PC-3 (cell line): ENCODE results near the gene BOLA1.
"Not testable (repeated sequence)": the region's sequence is repeated elsewhere in the genome, so short reads cannot be mapped to it uniquely, and the experiment has no call there.

Experiments used
- CTCF ChIP-seq: fragments of 300-600 bp; sonication (generic); conservative IDR thresholded peaks from 2 replicates; pipeline ENCODE4 v1.5.1; 2017; ENCODE audit warnings: antibody characterized with exemption, low read depth, mild to moderate bottlenecking, low read length
- EZH2phosphoT487 ChIP-seq: fragments of 300-600 bp; sonication (generic); IDR thresholded peaks from 2 replicates; pipeline ENCODE4 v1.6.1; 2018; ENCODE audit warnings: mild to moderate bottlenecking, antibody characterized with exemption, low read length, borderline replicate concordance

- not testable (repeated sequence) for TF ChIP-seq CTCF, EZH2phosphoT487
These were observed 39.3 kb downstream of the BOLA1 start for GRCh38 chr1:149938668-149939003.
